NOMO-1 (cell line): ENCODE data around the gene RNF133.
"Not testable (repeated sequence)": the region's sequence is repeated elsewhere in the genome, so short reads cannot be mapped to it uniquely, and the experiment has no call there.

Experiments used
- DNase-seq, 2 experiments: peaks; one replicate each; lab custom pipeline; 2025; ENCODE audit not compliant: unreplicated experiment in 2 of 2; lab: John Stamatoyannopoulos, UW

Gene RNF133

GRCh38 chr7:122691569-122692235 lies 7.2 kb downstream of the RNF133 start:
- DNase-seq = no peak

DNA sequence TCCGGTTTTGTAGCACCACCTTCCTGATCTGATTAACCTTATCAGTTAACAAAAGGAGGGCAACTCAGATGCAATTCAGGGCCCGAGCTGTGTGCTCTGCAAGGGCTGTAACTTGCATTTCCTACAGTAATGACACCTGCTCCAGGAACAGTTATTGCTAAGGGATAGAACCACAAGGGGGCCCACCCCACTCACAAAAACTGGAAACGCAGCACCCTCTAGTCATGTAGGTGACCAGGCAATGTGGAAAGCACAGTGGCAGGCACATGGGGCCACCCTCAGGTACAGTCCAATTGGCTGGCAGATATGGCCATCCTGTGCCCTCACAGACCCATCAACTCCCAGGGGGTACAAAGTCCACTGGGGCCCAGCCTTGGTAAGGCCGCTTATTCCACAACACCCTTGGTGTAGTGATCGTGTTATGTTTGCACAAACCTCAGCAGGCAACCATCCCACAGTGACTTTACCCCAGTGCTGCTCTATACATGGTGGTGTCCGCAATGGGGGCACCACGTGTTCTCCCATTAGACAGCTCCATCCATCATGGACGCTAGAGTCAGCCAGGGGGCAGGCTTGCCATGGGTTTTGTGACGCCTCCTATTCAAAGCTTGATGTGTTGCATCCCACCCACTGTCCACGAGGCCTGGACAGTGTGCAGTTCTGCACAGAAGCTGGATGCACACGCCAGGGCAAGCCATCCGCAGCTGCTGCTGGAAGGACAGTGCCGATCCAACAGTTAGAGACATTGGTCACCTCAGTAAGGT lies 9.4 kb downstream of the RNF133 start:
- DNase-seq = no peak

GRCh38 chr7:122688400-122688998 lies 10.4 kb downstream of the RNF133 start:
- no peak for DNase-seq

- DNase-seq = no peak
These were observed 12.5 kb downstream of the RNF133 start for GRCh38 chr7:122686360-122686878.

- no peak for DNase-seq
These were observed 14.4 kb downstream of the RNF133 start for GRCh38 chr7:122684504-122684903.

DNA sequence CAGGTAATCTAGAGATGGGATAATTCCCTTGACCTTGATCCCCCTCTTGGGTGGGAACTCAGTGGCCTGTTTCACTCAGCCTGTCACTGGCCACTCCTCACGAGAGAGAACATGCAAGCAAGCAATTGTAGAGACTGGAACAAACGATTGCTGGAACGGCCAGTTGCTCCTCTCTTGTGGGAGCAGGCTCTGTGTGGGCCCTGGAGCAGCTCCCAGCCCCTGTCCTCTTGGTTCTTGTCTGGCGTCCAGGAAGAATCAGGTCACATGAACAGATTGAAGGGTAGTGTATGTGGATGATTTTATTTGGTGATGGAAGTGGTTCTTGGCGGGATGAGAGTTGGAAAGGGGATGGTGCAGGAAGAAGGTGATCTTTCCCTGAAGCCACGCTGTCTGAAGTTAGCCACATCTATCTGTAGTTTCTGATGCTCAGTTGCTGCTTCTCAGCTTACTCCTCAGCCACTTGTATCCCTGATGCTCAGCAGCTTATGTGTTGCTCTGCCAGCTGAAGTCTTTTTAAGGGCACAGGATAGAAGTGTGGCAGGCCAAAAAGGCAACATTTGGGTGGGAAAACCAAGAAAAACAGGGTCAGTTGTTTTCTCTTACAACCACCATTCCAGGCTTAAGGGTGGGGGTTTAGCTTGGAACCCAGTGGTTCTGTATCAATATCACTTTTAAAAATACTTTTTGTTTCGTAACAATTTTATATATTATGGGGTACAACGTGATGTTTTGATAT lies 15.9 kb downstream of the RNF133 start:
- DNase-seq = no peak

DNA sequence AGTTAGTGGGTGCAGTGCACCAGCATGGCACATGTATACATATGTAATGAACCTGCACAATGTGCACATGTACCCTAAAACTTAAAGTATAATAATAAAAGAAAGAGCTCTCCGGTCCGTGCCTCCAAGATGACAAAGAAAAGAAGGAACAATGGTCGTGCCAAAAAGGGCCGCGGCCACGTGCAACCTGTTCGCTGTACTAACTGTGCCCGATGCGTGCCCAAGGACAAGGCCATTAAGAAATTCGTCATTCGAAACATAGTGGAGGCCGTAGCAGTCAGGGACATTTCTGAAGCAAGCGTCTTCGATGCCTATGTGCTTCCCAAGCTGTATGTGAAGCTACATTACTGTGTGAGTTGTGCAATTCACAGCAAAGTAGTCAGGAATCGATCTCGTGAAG lies 17.7 kb downstream of the RNF133 start:
- not testable (repeated sequence) for DNase-seq

- DNase-seq = no peak
These were observed 19.1 kb downstream of the RNF133 start for GRCh38 chr7:122679813-122680212.

DNA sequence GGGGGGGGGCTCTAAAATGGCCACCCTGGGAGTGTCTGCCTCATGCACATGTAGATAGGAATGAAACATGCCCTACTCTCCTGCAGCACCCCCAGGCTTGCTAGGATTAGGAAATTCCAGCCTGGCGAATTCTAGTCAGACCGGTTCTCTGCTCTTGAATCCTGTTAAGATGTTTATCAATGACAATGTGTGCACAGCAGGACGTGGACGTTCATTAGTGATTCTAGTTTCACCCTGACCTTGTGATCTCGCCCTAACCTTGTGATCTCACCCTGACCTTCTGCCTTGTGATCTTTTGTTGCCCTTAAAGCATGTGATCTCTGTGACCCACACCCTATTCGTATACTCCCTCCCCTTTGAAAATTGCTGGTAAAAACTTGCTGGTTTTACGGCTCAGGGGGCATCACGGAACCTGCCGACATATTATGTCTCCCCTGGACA lies 19.6 kb downstream of the RNF133 start:
- not testable (repeated sequence) for DNase-seq

GRCh38 chr7:122677149-122677548 lies 21.8 kb downstream of the RNF133 start:
- no peak for DNase-seq

GRCh38 chr7:122676466-122676865 lies 22.5 kb downstream of the RNF133 start:
- no peak for DNase-seq

DNA sequence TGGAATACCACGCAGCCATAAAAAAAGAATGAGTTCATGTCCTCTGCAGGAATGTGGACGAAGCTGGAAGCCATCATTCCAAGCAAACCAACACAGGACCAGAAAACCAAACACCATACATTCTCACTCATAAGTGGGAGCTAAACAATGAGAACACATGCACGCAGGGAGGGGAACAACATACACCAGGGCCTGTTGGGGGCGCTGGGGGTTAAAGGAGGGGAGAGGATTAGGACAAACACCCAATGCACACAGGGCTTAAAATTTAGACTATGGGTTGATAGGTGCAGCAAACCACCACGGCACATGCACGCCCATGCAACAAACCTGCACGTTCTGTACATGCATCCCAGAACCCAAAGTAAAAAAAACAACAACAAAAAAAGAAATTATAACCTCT lies 23.3 kb downstream of the RNF133 start:
- no peak for DNase-seq

GRCh38 chr7:122675011-122675410 lies 23.9 kb downstream of the RNF133 start:
- no peak for DNase-seq

DNA sequence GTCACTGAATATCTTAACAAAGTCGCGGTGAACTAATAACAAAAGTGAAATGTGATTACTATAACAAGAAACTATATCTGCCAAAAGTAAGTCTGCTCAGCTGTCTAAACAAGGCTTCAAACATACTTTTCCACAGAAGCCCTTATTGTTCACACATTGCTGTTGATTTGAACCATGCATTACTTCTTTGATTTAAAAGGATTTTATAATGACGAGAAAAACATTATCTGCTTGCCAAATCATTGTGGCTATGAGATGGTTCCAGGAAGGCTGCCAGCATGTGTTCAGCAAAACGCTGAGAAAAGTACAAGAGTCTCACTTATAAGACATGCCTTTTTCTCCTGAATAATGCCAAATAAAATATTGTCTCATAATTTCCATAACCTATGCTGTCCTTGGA lies 24.4 kb downstream of the RNF133 start:
- no peak for DNase-seq

GRCh38 chr7:122673951-122674350 lies 25.0 kb downstream of the RNF133 start:
- DNase-seq = no peak

DNA sequence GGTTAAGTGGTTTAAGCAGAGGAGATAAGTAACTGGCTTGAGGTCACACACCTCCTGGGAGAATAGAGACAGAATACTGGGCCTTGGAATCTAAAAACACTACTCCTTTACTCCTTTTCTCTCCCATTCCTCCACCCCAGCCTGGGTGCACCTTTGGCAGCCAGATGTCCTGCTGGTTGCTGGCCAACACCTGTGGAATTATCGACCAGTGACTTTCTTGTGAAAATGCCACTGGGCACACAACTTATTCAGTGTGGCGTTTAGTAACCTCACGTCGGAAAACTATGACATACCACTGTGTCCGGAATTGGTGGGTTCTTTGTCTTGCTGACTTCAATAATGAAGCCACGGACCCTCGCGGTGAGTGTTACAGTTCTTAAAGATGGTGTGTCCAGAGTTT lies 26.4 kb downstream of the RNF133 start:
- DNase-seq = no peak

DNA sequence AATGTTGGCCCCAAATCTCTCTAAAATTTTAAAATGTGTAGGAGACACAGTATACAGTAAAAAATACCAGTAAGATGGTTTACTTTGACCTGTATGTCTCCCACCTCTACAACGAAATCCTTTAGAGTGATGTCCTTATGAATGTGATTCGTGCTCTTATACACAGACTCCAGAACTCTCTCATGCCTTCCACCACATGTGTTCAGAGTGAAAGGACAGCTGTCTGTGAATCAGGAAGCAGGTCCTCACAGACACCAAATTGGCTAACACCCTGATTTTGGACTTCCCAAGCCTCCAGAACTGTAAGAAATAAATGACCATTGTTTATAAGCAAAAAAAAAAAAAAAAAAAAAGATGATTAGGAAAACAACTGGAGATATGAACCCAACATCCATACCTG lies 35.2 kb downstream of the RNF133 start:
- DNase-seq = no peak

DNA sequence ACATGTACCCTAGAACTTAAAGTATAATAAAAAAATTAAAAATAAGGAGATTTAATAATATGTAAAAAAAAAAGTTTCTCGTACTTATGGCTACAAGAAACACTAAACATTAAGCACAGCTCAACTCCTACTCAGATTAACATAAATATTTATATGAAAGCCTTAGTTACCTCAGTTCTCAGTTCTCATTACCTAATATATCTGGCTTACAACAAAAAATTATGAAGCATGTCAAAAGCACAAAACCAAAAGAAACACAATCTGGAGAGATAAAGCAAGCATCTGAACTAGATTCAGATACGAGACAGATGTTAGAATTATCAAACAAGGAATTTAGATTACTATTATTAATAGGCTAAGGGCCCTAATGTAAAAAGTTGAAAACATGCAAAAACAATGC lies 40.1 kb downstream of the RNF133 start:
- no peak for DNase-seq

- DNase-seq = no peak
These were observed 45.2 kb downstream of the RNF133 start for GRCh38 chr7:122653685-122654084.

- DNase-seq = no peak
These were observed 46.0 kb downstream of the RNF133 start for GRCh38 chr7:122652876-122653275.

DNA sequence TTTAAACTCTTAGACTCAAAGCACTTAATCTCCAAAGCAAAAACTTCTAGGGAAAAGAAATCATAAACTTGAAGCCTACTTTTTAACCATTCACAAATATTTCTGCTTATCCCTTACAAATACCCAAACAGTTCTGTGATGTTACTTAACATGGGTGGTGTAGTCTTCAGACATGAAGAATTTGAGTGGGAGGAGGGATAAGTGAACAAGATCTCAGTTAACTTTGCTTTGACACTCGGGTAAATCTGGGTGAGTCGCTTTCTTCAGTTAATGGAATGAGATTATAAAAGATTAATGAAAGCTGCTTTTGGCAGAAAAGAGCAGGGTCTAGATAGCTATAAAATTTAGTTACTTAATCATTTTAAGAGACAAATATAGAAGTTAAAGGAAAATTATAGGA lies 47.5 kb downstream of the RNF133 start:
- DNase-seq = no peak
